Limb (tissue), 2 donors: Measurements from ENCODE around the gene TSPYL4.
"Not testable (repeated sequence)": the region's sequence is repeated elsewhere in the genome, so short reads cannot be mapped to it uniquely, and the experiment has no call there.

ENCODE experiments used
- DNase-seq, 2 donors: peaks; one replicate each; pipeline ENCODE4 v3.0.0-alpha.2; 2016; ENCODE audit errors: extremely low spot score in 2 of 2

Gene TSPYL4

DNA sequence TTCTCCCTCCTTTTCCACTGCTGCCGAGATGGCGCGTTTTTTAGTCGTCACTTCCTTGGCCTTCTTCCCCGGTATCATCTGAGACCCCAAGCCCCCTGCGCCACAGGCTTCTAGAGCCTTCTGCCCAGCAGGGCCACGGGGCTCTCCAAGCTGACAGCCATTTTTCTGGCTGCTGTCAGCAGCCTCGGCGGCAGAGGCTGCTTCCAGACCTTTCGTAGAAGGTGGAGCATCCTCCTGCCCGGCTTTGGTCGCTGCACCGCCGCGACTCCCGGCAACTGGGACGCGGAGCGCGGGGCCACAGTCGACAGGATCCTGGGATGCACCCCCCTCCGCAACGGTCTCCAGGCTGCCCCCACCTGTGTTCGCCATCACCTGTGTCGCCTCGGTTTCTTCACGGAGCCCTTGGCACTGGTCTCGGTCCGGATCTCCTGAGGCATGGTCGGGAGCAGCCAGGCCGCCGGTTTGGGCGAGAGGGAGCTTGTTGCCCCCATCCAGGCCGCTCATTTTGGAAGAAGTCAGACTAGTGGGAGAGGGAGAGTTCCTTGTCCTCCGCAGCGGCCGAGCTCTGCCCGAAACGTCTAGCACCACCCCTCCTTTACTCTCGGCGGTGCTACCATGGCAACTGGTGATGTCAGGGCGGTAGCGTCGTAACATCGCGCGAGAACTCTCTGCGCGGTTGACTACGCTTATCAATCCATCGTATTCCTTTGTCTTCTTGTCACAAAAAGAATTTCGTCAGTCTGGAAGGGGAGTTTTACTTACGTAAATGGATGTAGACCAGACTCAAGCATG, at the start of gene TSPYL4:
TSS of gene TSPYL4 (minus strand) at position 571 of the 792 bp plus-strand sequence. CDS start at position 504, 67 bp downstream.
- peak; percentile 95 to 96 for DNase-seq

DNA sequence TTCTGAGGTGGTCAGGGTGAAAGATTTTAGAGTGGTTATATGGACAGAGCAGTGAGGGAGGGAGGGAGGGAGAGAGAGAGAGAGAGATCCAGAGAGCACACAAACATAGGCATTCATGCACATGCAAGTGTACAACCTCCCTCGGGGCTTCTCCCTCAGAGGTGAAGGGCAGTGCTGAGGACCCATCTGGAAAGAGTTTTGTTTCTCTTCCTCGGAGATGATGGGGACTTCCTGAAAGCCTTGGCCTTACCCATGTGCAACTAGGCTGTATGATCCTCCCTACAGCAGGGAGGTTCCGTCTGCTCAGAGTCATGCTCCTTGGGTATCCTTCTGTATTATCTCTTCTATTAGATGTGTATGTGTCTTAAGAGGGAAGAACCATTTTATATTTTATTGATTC, 47.2 kb upstream of the TSPYL4 start:
- DNase-seq: no peak

DNA sequence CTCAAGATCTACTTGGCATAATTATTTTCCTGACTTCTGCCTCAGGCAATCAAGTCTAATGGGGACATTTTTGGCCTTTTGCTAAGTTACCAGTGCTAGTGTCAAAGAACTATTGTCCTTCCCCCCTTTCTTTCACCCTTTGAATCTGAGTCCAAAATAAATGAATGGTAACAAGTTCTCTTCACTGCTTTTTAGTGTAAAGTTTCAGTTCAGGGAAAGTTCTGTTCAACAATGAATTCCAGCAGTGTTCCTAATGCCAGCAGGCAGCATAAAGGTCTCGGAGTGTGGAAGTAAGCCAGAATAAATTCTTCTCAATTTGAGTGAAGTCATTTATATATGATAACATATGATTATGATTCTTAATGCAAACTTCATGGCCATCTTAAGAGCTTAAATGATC, 46.7 kb upstream of the TSPYL4 start:
- DNase-seq: no peak

DNA sequence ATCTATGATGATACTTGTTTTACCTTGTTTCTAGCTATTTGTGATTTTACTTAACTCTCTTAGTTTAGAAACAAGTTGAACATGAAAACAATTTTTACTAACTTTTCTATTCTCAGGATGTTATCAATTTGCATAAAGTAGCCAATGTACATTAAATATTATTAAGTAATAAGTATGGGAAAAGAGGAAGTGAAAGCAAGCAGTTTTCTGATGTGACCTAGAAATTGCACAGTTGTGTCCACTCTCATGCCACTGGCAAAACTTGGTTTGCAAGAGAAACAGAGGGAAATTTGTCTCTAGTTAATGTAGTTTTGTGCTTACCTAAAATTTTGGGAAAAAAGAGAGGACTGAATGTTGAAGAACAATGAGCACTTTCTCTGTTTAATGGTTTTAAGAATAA, 45.1 kb upstream of the TSPYL4 start:
- DNase-seq: no peak

GRCh38 chr6:116298273-116298672, 44.4 kb upstream of the TSPYL4 start:
- DNase-seq: no peak

GRCh38 chr6:116292553-116292952, 38.7 kb upstream of the TSPYL4 start:
- no peak for DNase-seq

DNA sequence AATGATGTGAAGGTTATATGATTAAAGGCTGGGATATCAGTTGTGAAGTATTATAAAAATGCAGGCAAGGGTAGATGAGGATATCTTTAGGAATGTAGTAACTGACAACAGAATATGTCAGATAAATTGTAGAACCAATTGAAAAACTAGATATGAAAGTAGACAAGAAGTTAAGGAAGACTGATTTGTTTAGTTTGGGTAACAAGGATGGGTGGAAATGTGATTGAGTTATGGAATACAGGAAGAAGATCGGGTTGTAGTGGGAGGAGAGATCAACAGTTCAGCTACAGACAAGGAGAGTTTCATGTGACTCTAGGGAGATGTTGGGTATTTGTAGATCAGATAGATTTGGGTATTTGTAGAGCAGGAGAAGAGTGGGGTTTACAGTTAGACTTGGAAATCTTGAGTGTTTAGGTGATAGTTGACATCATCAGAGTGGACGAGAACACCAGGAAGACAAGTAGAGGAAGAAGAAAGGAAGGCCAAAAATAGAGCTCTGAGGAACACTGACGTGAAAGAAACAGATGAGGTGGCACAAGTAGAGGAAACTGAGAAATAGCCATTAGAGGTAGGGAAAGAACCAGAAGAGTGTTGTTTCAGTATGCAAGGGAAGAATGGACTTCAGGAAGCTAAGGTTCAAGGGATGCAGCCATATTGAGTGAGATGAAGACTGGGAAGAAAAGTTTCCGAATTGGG, 38.0 kb upstream of the TSPYL4 start:
- DNase-seq: no peak

GRCh38 chr6:116290799-116291198, 36.9 kb upstream of the TSPYL4 start:
- no peak for DNase-seq

GRCh38 chr6:116289876-116290275, 36.0 kb upstream of the TSPYL4 start:
- DNase-seq: no peak

DNA sequence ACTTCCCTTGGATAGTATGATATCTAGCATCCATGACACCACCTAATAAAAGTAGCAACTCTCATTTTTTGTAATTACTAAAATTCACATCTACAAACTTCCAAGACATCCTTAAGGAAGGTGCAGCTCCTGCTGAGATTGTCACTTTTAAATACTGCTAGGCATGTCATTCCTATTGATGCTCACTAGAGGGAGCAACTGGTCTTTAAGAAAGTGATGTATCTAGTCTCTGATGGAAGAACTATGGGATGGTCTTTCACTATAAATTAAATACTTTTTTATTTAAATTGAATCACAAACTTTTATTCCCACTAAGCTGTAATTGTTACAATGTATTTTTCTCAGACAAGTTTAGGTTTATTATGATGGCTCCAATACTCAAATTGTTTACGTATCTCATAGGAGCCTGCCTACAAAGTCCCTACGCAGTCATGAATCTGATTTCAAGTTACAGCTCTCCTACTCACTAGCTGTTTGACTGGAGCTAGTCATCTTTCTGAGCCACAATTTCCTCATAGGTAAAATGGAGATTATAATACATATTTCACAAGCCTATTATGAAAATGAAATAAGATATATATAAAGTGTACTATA, 33.9 kb upstream of the TSPYL4 start:
- peak in 1 of 2 donors; percentile 87 for DNase-seq

DNA sequence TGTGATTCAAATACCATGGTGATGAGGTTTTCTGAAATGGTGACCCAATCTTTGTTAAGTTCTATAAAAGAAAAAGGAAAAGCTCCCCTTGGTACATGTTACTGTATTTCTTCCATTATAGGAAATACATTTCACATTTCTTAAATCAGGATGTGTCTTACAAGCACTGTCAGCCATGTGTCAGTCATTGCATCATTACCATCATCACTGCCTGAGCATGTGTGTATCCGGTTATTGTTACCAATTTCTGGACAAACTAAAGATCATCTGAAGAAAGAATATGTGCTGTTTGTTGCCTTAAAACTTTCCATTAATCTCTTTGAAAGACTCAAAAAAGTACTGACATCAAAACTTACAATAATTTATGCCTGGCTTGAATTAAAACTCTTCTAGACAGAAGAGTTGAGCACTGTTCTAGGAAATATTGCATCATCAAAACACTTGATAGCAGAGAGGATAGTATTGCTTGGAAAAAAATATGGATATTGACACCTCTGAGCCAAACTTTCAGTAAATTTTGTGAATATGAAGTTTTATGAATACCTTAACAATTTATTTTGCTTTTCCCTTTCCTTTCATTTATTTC, 33.0 kb upstream of the TSPYL4 start:
- DNase-seq: no peak

DNA sequence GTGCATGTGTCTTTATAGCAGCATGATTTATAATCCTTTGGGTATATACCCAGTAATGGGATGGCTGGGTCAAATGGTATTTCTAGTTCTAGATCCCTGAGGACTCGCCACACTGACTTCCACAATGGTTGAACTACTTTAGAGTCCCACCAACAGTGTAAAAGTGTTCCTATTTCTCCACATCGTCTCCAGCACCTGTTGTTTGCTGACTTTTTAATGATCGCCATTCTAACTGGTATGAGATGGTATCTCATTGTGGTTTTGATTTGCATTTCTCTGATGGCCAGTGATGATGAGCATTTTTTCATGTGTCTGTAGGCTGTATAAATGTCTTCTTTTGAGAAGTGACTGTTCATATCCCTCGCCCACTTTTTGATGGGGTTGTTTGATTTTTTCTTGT, 31.1 kb upstream of the TSPYL4 start:
- not testable (repeated sequence) for DNase-seq

GRCh38 chr6:116283191-116283590, 29.3 kb upstream of the TSPYL4 start:
- DNase-seq: no peak

DNA sequence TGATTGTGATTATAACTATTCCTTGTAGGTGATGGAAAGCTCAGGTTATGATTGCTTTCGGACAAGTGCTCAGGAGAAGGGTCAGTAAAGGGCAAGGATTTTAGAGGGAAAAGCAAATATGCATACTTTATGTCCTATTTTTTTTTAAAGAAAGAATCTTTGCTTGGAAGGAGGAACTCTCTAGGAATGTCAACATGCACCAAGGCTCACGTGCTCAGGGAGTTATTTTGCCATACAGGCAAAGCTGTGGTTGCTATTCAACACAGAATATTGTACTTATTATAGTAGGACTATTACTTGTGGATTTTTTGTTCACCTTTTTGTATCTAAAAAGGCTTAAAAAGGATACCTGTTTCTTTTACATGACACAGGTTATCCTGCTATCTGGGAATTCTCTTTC, 28.8 kb upstream of the TSPYL4 start:
- DNase-seq: no peak

GRCh38 chr6:116280933-116281316, 27.1 kb upstream of the TSPYL4 start:
- no peak for DNase-seq

DNA sequence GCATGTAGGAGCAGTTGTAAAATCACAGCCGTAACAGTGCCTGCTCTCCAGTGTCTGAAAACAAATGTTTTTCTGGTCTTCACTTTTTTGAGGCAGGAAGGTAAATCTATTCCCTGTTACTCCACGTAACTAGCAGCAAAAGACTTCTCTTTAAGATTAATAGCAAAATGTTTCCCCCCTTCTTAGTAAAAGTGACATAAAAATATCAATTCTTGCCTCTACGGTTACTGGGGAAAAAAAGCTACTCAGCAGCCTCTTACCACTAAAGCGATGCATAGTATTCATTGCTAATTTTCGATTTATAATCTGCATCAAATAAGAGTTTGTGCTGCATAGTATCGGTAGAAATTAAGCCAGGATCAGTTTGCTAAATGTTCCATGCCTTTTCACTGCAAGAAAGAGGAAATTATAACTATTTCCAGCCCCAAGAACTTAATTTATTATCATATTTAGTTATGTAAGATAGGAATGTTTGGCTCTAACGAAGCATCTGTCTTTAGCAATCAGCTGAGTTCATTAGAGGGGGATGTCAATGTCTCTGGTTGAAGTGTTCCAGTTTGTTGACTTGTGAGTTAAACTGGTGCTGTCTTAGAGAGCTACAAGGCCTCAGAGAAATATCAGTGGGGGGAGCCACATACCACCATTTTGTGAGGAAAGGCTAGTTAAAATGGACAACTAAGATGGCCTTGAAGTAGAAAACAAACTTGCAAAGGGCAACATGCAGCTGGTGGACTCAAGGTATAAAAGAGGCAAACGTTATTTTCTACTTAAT, 26.5 kb upstream of the TSPYL4 start:
- DNase-seq: no peak

DNA sequence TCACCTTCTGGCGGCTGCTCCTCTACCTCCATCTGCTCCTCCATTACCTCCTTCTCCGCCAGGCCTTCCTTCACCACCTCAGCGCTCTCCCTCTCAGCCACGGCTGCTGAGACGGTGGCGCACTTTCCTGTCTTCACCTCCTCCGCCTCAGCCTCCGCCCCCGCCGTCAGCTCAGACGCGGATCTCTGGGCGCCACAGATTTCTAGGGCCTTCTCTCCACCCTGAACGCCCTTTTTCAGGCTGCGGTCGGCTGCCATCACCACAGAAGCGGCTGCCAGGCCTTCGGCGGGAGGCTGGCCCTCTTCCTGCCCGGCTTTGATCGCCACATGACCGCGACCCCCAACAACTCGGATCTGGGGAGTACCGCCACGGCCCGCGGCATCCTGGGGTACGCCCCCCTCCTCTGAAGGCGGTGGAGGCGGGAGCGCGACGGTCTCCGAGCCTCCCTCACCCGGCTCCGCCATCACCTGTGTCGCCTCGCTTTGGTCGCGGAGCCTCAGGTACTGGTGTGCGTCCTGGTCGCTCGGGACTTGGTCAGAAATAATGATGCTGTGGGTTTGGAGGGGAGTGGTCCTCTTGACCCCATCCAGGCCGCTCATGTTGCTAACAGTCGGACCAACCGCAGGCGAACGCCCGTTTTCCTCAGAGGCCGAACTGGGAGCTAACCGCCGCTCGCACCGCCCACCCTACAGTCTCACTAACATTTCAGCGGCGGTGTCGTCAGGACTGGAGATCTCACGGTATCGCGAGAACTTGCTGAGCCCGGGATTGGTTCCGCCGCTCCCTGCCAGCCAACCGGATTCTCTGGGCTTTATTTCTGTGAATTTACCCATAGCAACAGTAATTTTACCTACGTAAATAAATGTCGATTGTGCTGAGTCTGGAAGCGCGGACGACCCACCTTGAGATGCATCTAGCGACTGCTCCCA, 25.6 kb upstream of the TSPYL4 start, which contains the start of gene TSPYL1:
TSS of gene TSPYL1 (minus strand) at position 699 of the 929 bp plus-strand sequence. CDS start at position 599, 100 bp downstream.
- peak; percentile 96 to 98 for DNase-seq

DNA sequence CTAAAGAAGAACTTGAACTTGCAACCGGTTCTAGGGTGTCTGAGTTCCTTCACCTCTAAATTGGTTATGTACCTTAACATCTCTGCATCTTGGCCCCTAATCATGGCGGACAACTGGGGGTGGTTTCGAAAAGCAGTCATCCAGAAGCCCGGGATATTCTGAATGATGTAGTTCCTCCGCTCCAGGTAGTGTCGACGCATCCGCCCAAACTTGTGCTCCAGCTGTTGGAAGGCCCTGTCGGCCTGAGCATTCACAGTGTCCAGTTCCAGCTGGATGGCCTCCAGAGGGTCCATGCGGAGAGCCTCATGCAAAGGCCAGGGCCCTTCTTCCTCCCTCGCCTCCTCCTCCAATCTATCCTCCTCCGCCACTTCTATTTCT, 25.0 kb upstream of the TSPYL4 start:
- DNase-seq: no peak

GRCh38 chr6:116278481-116278829, 24.6 kb upstream of the TSPYL4 start:
- no peak for DNase-seq

DNA sequence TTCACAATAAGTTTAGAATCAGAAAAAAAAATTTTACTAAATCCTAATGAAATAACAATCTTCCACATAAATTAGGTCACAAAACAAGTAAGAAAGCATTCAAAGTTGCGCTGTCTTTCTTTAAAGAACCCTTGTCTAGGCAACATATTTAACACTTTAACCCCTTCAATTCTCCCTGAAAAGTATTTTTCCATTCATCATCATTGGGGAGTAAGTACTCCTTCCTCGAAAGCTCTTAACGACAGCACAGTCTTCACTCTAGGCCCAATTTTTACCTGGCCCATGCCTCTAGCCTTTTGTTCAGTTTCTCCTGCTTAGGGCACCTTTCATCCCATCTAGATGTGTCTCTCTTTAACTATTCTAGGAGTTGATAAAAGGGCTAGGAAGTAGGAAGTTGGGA, 23.2 kb upstream of the TSPYL4 start:
- DNase-seq: no peak
